ENCODE measurements around the gene KLHL13.
"Not testable (repeated sequence)": the region's sequence is repeated elsewhere in the genome, so short reads cannot be mapped to it uniquely, and the experiment has no call there.

Gene KLHL13

GRCh38 chrX:118066867-118067515 lies 49.6 kb downstream of the KLHL13 start:
- no peak for DNase-seq

GRCh38 chrX:118062817-118063615 lies 53.6 kb downstream of the KLHL13 start:
- no peak for DNase-seq

GRCh38 chrX:118062048-118062789 lies 54.4 kb downstream of the KLHL13 start:
- no peak for DNase-seq

- DNase-seq, result no peak
Measured at GRCh38 chrX:118058924-118059323, 57.7 kb downstream of the KLHL13 start.

DNA sequence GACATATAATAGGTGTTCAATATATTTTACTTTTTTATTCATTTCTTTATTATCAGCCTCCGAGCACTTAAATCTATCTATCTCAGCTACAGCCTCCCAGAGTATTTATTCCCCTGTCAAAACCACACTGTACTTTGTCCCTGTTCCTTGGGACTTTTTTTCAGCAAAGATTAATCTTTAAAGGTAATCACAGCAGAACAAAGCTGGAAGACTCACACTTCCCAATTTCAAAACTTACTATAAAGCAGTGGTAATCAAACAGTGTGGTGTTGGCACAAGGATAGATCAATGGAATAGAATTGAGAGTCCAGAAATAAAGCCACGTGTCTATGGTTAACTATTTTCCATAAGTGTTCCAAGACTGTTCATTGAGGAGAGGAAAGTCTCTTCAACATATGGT lies 59.7 kb downstream of the KLHL13 start:
- no peak for DNase-seq

- DNase-seq, result no peak
Measured at GRCh38 chrX:118049713-118050112, 66.9 kb downstream of the KLHL13 start.

GRCh38 chrX:118047446-118048186 lies 69.0 kb downstream of the KLHL13 start:
- DNase-seq, result no peak

DNA sequence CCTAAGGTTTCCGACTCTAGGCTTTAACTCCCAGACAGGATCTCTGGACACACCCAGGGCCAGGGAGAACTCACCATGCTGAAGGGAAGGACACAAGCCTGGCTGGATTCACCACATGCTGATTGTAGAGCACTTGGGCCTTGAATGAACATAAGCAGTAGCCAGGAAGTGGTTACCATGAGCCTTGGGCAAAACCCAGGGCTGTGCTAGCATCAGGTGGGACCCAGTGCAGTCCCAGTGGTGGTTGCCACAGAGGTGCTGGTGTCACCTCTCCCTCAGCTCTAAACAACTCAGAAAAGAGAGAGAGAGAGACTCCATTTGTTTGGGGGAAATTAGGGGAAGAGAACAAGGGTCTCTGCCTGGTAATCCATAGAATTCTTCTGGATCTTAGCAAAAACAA lies 77.0 kb downstream of the KLHL13 start:
- DNase-seq, result no peak

- DNase-seq, result no peak
Measured at GRCh38 chrX:118038614-118039365, 77.8 kb downstream of the KLHL13 start.

DNA sequence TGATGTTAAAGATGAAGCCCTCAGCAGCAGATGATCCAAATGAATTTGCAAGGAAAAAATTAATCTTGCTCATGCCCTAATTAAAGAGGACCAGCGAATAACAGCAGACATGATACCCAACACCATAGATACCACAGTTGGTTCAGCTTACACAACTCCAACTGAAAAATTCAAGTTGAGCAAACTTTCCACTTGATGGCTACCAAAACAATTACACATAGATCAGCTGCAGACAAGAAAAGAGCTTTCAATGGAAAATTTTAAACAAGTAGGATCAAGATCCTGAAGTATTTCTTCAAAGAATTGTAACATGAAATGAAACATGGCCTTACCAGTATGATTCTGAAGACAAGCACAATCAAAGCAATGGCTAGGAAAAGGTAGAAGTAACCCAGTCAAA lies 90.0 kb downstream of the KLHL13 start:
- no peak for DNase-seq

DNA sequence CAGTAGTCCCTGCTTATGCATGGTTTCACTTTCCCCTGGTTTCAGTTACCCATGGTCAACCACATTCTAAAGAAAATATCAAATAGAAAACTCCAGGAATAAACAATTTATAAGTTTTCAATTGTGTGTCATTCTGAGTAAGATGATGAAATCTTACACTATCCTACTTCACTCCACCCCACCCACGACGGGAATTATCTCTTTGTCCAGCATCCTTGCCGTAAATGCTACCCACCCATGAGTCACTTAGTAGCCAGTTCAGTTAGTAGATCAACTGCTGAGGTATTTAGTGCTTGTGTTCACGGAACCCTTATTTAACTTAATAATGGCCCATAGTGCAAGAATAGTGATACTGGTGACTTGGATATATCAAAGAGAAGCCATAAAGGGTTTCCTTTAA lies 91.4 kb downstream of the KLHL13 start:
- no peak for DNase-seq

- no peak for DNase-seq
Measured at GRCh38 chrX:118024482-118024881, 92.1 kb downstream of the KLHL13 start.

DNA sequence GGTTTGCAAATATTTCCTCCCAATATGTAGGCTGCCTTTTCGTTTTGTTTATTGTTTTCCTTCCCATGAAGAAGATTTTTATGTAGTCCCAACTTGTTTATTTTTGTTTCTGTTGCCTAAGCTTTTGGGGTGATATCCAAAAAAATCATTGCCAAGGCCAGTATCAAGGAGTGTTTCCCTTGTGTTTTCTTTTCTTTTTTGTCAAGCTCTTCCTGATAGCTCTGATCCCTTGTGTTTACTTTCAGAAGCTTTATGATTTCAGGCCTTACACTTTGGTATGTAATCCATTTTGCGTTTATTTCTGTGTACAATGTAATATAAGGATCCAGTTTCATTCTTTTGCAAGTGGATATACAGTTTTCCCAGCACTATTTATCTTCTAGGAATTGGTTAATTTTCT lies 93.9 kb downstream of the KLHL13 start:
- DNase-seq, result no peak

DNA sequence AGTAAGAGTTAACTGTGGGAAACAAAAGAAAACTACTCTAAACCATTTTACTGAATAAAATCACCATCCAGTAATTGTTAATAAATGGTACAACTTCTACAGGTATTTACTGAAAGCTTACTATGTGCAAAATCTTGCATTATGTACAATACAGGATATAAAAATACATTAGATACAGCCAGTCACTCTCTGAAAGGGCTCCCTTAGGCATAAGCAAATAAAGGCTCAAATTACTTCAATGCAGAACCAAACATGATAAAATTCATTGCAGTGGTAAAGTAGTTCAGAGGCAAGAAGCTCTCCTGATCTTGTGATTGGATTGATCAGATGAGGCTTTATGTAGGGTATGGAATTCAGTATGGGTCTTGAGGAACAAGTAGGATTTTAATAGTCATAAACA lies 100.2 kb downstream of the KLHL13 start:
- no peak for DNase-seq

DNA sequence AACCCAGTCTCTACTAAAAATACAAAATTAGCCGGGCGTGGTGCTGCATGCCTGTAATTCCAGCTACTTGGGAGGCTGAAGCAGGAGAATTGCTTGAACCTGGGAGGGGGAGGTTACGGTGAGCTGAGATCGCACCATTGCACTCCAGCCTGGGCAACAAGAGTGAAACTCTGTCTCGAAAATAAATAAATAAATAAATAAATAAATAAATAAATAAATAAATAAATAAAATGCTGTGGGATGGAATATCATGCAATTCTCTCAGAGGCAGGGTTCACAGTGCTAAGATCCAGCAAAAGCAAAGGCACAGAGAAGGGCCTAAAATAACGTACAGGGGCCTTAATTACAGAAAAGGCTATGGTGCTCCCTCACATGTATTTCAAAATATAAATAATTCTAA lies 114.2 kb downstream of the KLHL13 start:
- not testable (repeated sequence) for DNase-seq

DNA sequence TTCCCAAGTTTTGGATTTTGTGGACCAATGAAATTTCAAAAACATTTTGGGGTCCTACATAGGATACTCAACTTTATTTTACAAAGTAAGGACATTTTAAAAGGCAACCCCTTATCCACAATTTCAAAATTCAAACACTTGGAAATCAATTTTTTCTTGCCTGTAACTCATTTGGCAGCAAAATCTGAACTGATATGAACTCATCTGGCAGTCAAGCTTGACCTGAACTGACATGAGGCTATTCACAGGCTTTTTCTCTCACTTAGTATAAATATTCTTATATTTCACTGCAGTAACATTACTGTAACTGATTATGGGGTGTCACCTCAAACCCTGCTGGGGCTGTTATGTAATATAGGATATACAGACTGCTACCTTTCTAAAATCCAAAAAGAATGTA lies 116.1 kb downstream of the KLHL13 start:
- no peak for DNase-seq

- DNase-seq, result no peak
Measured at GRCh38 chrX:117998171-117998570, 118.4 kb downstream of the KLHL13 start.

DNA sequence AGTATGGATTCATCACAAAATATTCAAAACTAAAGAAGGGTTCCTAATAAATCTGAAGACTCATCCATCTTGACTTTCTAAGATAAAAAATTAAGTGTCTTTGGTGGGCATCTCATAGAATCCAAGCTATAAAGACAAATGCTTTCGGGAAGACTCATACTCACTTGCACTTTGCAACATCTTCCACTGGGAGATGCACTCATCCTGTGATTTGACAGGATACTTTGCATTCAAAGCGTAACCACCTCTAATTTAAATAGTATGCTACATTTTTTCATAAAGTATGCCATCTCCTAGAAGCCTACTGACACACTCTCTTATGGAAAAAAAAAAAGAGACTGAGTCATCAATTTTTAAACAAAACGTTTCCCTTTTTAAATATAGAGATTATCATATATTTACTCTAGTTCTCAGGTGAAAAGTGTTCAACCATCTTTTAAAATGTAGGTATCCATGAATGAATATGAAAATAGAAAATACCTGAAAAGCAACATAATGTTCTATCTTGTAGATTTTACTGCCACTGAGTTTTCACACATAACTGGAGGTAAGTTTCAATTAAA lies 119.6 kb downstream of the KLHL13 start:
- no peak for DNase-seq

DNA sequence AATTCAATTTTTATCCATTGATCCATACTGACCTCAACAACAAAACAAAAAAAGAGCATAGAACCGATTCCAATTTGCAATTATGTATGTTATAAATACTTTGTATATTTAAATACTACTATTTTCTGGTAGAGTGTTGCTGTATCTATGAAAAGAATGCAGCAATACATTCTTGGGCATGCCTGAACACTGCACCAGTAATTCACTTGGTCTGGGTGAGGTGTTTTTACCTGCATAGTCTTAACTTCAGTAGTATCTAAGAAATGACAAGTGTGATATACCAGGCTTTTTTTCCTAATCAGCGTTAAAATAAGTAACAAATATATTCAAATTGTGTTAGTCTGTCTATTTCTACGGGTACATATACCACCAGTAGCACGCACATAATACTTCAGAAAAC lies 120.2 kb downstream of the KLHL13 start:
- DNase-seq, result no peak

- DNase-seq, result no peak
Measured at GRCh38 chrX:117995378-117995777, 121.2 kb downstream of the KLHL13 start.

GRCh38 chrX:117992192-117992723 lies 124.4 kb downstream of the KLHL13 start:
- no peak for DNase-seq

DNA sequence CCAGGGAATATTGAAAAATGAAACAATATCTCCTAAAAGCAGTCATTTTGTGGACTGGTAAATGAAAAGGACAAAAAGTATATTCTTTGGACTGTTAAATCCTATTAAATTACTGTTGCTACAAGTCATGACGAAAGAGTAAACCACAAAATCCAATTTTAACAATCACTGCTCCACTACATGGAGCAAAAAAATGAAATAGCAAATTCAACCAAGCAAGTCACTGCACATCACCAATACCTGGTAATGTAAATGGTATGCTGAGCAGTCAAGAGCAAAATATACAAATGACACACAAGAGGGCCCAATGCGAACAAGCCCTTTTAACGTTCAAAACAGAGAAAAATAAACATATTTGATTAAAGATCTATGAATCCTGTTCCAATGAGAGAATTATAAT lies 126.2 kb downstream of the KLHL13 start:
- no peak for DNase-seq

Measured in stimulated activated CD4-positive, alpha-beta T cell treated with anti-CD3 and anti-CD28 coated beads, Interleukin-4, amount 100 ng/mL, for 24 hours (primary cell).